Measurements from ENCODE around the gene WFDC5. TPM values are rescaled to one million over a fixed set of nuclear protein-coding genes. Genes with fewer than 3 reads are reported as not detected.

WFDC5 gene
- total and polyA plus RNA-seq, 2 donors (not counting 3 experiments of a cell fraction or from before 2014, with no cell fraction given) = not detected

DNA sequence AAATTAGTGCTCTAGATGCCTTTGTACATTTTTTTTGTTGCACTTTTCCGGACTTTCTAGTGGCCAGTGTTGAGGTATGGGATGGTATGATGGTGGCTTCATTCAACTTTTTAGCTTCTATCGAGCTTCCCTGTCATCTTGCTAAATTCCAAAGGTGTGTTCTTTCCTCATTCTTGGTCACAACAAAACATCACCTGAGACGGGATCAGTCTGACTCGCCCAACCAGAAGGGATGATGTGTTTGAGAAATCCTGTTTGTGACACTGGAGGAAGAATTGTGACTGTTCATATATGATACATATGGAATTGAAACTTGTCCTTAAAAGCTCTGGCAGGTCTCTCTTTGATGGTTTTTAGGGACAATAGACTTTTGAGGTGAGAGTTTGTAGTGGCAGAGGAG lies 47.9 kb downstream of the WFDC5 start:
- FAIRE-seq = no peak
- POLR2A ChIA-PET = no interaction called here

More for the DNA sequence above, 47.9 kb downstream of the WFDC5 start:
- no peak for DNase-seq (ENCODE audit: low read depth, low spot score)
- H3K9me3 ChIP-seq (replicated peaks; ENCODE audit: control insufficient read depth, insufficient read depth, low read length) = no peaks in the 10 kb centered on the region
- no peaks in the 10 kb centered on the region for H4K20me1 ChIP-seq (replicated peaks; ENCODE audit: control insufficient read depth, extremely low read depth, insufficient read depth, low read length)
- peaks cover 3% of the 10 kb centered on the region for H3K9me1 ChIP-seq (replicated peaks; ENCODE audit: control insufficient read depth, extremely low read depth, insufficient read depth, low read length)
- no peak overlapping the region for H3K9ac ChIP-seq (replicated peaks; ENCODE audit: extremely low read depth, insufficient read depth, low read length)
- H3K79me2 ChIP-seq (ENCODE audit: control insufficient read depth, insufficient read depth, low read length) = peaks cover 3% of the 10 kb centered on the region
- dilution Hi-C loops (cut with MboI; ENCODE audit: extremely low pct_ligation_motif_present, low sequenced_read_pairs) (no loop called here), intact Hi-C loops (cut with micrococcal nuclease) (no loop called here)
- H2AFZ ChIP-seq (ENCODE audit: low read depth, low read length) = no peak overlapping the region
- H3K4me3 ChIP-seq (replicated peaks in 1 of 3; ENCODE audit: insufficient read depth in 1 of 3, low read depth in 1 of 3, low read length in 3 of 3) = no peak overlapping the region
- peaks cover 8% of the 10 kb centered on the region for H3K4me1 ChIP-seq (ENCODE audit: control insufficient read depth, extremely low read depth, insufficient read depth, low read length)
- TF ChIP-seq POLR2A (IDR thresholded peaks at IDR 0.05; ENCODE audit: low read depth, low read length) = no peak
- TF ChIP-seq GATA2 (IDR thresholded peaks at IDR 0.05; ENCODE audit: insufficient read depth, insufficient read length, low read depth, low read length) = no peak
- TF ChIP-seq EZH2 (IDR thresholded peaks at IDR 0.05; ENCODE audit: borderline replicate concordance, low read depth, low read length, severe bottlenecking) = no peak
- no peak for TF ChIP-seq POLR2AphosphoS5 (IDR thresholded peaks at IDR 0.05; ENCODE audit: insufficient read depth, low read depth, low read length)
- TF ChIP-seq MYC (IDR thresholded peaks at IDR 0.05; ENCODE audit: low read depth, low read length) = no peak
- TF ChIP-seq JUN (IDR thresholded peaks at IDR 0.05; ENCODE audit: borderline replicate concordance, insufficient read depth, insufficient read length, low read depth) = no peak
- TF ChIP-seq, protein P1, sequence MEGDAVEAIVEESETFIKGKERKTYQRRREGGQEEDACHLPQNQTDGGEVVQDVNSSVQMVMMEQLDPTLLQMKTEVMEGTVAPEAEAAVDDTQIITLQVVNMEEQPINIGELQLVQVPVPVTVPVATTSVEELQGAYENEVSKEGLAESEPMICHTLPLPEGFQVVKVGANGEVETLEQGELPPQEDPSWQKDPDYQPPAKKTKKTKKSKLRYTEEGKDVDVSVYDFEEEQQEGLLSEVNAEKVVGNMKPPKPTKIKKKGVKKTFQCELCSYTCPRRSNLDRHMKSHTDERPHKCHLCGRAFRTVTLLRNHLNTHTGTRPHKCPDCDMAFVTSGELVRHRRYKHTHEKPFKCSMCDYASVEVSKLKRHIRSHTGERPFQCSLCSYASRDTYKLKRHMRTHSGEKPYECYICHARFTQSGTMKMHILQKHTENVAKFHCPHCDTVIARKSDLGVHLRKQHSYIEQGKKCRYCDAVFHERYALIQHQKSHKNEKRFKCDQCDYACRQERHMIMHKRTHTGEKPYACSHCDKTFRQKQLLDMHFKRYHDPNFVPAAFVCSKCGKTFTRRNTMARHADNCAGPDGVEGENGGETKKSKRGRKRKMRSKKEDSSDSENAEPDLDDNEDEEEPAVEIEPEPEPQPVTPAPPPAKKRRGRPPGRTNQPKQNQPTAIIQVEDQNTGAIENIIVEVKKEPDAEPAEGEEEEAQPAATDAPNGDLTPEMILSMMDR (IDR thresholded peaks at IDR 0.05; ENCODE audit: extremely low read depth in 1 of 2, insufficient read depth in 1 of 2, low read depth in 1 of 2, low read length in 2 of 2) = no peak
- TF ChIP-seq, protein P2, sequence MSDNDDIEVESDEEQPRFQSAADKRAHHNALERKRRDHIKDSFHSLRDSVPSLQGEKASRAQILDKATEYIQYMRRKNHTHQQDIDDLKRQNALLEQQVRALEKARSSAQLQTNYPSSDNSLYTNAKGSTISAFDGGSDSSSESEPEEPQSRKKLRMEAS (IDR thresholded peaks at IDR 0.05; ENCODE audit: insufficient read depth, insufficient read length) = no peak
- no peak for TF ChIP-seq FOS (IDR thresholded peaks at IDR 0.05; ENCODE audit: borderline replicate concordance, insufficient read depth, low read length)
- H3K36me3 ChIP-seq (ENCODE audit: control insufficient read depth in 2 of 2, extremely low read depth in 1 of 2, insufficient read depth in 2 of 2, low read length in 2 of 2) = no peaks in the 10 kb centered on the region
- BruUV-seq (replicated peaks) = no TSS peak
- CTCF ChIA-PET = interaction anchor here (0.6 to 2.1 kb wide), 6 partner anchors 11 to 227 kb away, joined by 3 to 7 read pairs (median 4); no protein-coding TSS in a partner anchor
- H3K4me2 ChIP-seq (ENCODE audit: insufficient read depth, low read length) = no peak overlapping the region
- H3K27ac ChIP-seq (ENCODE audit: insufficient read depth, low read depth, low read length) = no peak overlapping the region
- no peaks in the 10 kb centered on the region for H3K27me3 ChIP-seq (ENCODE audit: control insufficient read depth in 2 of 2, insufficient read depth in 2 of 2, low read length in 2 of 2)
